Transverse colon (tissue), 4 donors: ENCODE results near the gene CTSO.

ENCODE experiments used
- EP300 ChIP-seq: sonication (generic); formaldehyde crosslinking; IDR thresholded peaks from one replicate; pipeline ENCODE4 v1.6.1; 2017; ENCODE audit warnings: antibody characterized with exemption, low read depth
- POLR2A ChIP-seq: fragments of 450-650 bp; IDR thresholded peaks from one replicate; pipeline ENCODE4 v1.6.1; 2016; ENCODE audit warnings: antibody characterized with exemption, mild to moderate bottlenecking, moderate library complexity
- POLR2AphosphoS5 ChIP-seq, 3 donors: sonication (generic); formaldehyde crosslinking; IDR thresholded peaks; one replicate each; pipeline ENCODE4 v1.6.1; 2016; ENCODE audit warnings: antibody characterized with exemption in 3 of 3
- TF ChIP-seq, protein P1 (sequence below), 5 experiments: fragments of 200-600 bp in 3 of 5; fragments of 450-650 bp in 2 of 5; sonication (generic) in 3 of 5; IDR thresholded peaks; 1 replicate in 2 of 5; 2 replicates in 3 of 5; pipeline ENCODE4 v1.5.1; 2016 to 2017; ENCODE audit warnings: antibody characterized with exemption in 5 of 5, inconsistent platforms in 3 of 5, mild to moderate bottlenecking in 2 of 5, moderate library complexity in 1 of 5

DNA sequence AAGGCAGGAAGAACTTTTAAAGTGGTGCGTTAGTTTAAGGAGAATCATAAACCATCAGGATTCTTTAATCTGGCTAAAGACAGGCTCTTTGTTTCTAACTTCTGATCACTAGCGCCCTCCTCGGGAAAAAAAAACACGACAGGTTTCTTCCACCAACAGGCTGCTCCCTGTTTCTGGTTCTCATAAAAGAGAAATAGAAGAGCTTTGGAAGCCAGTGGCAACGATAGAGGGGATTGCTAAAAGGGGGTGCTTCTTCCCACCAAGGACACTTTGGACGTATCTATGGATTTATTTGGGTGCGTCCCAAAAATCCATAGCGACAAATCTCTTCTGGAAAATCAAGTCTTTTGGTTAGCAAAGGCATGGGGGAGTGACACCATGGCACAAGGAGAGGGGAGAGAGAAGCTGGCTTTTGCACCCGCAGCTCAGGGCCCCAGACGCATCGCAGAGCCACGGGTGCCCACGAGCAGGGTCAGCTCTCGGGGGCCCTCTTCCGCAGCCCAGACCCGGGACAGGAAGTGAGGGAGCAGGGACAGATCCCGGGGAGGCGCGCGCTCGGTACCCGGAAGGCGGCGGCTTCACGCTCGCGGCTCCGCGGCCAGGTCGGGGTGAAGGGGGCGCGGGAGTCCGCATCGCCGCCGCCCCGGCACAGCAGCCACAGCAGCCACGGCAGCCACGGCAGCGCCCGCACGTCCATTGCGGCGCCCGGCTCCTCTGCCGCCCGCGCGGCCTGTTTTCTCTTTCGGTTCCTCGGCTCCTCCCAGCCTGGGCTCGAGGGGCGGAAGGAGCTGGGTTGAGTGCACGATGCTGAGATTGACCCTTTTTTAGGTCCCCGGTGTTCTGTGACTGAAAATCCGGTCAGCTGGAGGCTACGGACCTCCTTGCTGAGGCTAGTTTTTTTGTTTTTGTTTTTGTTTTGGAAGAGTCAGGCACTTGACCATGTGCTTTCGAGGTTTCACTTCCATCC lies at the start of gene CTSO:
- TF ChIP-seq, protein P1, sequence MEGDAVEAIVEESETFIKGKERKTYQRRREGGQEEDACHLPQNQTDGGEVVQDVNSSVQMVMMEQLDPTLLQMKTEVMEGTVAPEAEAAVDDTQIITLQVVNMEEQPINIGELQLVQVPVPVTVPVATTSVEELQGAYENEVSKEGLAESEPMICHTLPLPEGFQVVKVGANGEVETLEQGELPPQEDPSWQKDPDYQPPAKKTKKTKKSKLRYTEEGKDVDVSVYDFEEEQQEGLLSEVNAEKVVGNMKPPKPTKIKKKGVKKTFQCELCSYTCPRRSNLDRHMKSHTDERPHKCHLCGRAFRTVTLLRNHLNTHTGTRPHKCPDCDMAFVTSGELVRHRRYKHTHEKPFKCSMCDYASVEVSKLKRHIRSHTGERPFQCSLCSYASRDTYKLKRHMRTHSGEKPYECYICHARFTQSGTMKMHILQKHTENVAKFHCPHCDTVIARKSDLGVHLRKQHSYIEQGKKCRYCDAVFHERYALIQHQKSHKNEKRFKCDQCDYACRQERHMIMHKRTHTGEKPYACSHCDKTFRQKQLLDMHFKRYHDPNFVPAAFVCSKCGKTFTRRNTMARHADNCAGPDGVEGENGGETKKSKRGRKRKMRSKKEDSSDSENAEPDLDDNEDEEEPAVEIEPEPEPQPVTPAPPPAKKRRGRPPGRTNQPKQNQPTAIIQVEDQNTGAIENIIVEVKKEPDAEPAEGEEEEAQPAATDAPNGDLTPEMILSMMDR (IDR thresholded peaks at IDR 0.05), result peak; percentile 57 to 71 (median 69)
- TF ChIP-seq POLR2AphosphoS5 (IDR thresholded peaks at IDR 0.05) (peak in 2 of 3 donors; percentile 53 to 73), EP300 (no peak), POLR2A (peak; percentile 57)
